ENCODE results near the gene FAM163A. TPM values are rescaled to one million over a fixed set of nuclear protein-coding genes. Genes with fewer than 3 reads are reported as not detected.

Gene FAM163A
- total RNA-seq, 3 donors from 2014 or later (not counting 1 experiment from before 2014, with no cell fraction given) = not detected

DNA sequence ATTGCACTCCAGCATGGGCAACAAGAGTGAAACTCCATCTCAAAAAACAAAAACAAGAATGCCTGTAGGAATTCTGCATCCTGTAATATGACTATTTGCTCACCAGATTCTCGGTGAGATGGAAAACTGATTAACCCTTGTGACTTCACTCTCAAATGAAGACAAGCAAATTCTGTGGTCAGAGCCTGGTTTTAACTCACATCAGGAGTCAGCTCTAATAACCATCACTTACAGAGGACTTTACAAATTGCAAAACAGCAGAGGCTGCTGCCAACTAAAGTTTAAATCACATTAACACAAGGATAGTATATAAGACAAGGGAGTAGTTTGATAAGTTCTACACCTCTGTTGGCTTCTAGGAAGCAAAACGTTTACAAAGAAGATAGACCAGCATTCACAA, 35.7 kb upstream of the FAM163A start:
- H3K27me3 Mint-ChIP-seq (ENCODE audit: low read depth in 2 of 2) = peaks cover 7% of the 10 kb centered on the region in 2 donors
- Histone ChIP-seq H3K27ac (ENCODE audit: low read length) (no peak overlapping the region), H3K27me3 (ENCODE audit: control insufficient read depth, insufficient read depth, low read length) (no peaks in the 10 kb centered on the region), H3K4me1 (ENCODE audit: control insufficient read depth, insufficient read depth, low read length) (no peaks in the 10 kb centered on the region), H3K4me3 (ENCODE audit: low read length) (no peak overlapping the region), H3K9me3 (ENCODE audit: control insufficient read depth, insufficient read depth, low read length) (no peaks in the 10 kb centered on the region), H3K36me3 (ENCODE audit: control insufficient read depth, insufficient read depth, low read length) (no peaks in the 10 kb centered on the region)
- no peaks in the 10 kb centered on the region for H3K36me3 Mint-ChIP-seq
- peaks cover 0 to 8% of the 10 kb centered on the region in 2 donors for H3K4me1 Mint-ChIP-seq
- no peaks in the 10 kb centered on the region for H3K9me3 Mint-ChIP-seq
- no peak overlapping the region for H3K4me3 Mint-ChIP-seq
- TF ChIP-seq, protein P1, sequence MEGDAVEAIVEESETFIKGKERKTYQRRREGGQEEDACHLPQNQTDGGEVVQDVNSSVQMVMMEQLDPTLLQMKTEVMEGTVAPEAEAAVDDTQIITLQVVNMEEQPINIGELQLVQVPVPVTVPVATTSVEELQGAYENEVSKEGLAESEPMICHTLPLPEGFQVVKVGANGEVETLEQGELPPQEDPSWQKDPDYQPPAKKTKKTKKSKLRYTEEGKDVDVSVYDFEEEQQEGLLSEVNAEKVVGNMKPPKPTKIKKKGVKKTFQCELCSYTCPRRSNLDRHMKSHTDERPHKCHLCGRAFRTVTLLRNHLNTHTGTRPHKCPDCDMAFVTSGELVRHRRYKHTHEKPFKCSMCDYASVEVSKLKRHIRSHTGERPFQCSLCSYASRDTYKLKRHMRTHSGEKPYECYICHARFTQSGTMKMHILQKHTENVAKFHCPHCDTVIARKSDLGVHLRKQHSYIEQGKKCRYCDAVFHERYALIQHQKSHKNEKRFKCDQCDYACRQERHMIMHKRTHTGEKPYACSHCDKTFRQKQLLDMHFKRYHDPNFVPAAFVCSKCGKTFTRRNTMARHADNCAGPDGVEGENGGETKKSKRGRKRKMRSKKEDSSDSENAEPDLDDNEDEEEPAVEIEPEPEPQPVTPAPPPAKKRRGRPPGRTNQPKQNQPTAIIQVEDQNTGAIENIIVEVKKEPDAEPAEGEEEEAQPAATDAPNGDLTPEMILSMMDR (IDR thresholded peaks at IDR 0.05) = no peak
- H3K27ac Mint-ChIP-seq = no peak overlapping the region
- 76% methylated on average over 2 of the region's 2 CpGs for WGBS (ENCODE audit: insufficient coverage)
- ATAC-seq = no peak
- intact Hi-C loops (cut with micrococcal nuclease) = loop anchor here (2.0 to 5.0 kb wide), 2 partner anchors 471 to 775 kb away; no protein-coding TSS in a partner anchor
- DNase-seq = no peak

DNA sequence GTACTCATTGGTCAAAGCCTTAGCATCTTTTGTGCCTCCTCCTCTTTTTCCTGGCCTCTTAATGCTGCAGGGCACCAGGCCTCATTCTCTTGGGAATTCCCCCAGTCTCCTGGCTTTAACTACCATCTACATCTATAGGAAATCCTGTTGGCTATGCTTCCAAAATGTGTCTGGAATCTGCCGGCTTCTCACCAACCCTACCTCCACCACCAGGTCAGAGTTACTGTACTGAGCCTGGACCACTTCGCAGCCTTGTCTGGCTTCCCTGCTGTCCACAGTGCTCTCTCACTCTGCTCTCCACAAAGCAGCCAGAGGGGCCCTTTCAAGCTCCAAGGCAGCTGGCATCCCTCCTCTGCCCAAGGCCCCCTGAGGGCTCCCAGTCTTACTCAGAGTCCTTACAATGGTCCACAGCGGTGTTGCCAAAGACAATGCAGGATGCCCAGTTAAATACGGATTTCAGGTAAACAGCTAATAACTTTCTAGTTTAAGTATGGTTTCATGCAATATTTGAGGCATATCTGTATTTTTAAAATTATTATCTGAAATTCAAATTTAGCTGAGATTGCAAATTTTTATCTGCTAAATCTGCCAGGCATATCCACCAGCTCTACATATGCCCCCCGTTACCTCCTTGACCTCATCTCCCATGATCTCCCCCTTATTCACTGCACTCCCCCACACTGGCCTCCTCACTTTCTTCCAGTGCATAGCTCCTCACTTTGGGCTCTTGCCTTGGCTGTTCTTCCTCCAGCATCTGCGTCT, 34.5 kb upstream of the FAM163A start:
- Histone ChIP-seq H3K4me1 (ENCODE audit: control insufficient read depth, insufficient read depth, low read length) (no peaks in the 10 kb centered on the region), H3K36me3 (ENCODE audit: control insufficient read depth, insufficient read depth, low read length) (no peaks in the 10 kb centered on the region), H3K4me3 (ENCODE audit: low read length) (no peak overlapping the region), H3K27me3 (ENCODE audit: control insufficient read depth, insufficient read depth, low read length) (no peaks in the 10 kb centered on the region), H3K27ac (ENCODE audit: low read length) (no peak overlapping the region), H3K9me3 (ENCODE audit: control insufficient read depth, insufficient read depth, low read length) (no peaks in the 10 kb centered on the region)
- Mint-ChIP-seq H3K27me3 (ENCODE audit: low read depth in 2 of 2) (peaks cover 7% of the 10 kb centered on the region in 2 donors), H3K4me1 (peaks cover 0 to 8% of the 10 kb centered on the region in 2 donors), H3K27ac (no peak overlapping the region), H3K4me3 (no peak overlapping the region), H3K9me3 (peaks cover 0 to 2% of the 10 kb centered on the region in 2 donors), H3K36me3 (no peaks in the 10 kb centered on the region)
- 89% methylated on average over 6 of the region's 6 CpGs for WGBS (ENCODE audit: insufficient coverage)
- intact Hi-C loops (cut with micrococcal nuclease) = loop anchor here (5.0 kb wide), 1 partner anchor 774 kb away; no protein-coding TSS in a partner anchor
- no peak for DNase-seq
- ATAC-seq = no peak
- TF ChIP-seq, protein P1 (IDR thresholded peaks at IDR 0.05) = no peak

DNA sequence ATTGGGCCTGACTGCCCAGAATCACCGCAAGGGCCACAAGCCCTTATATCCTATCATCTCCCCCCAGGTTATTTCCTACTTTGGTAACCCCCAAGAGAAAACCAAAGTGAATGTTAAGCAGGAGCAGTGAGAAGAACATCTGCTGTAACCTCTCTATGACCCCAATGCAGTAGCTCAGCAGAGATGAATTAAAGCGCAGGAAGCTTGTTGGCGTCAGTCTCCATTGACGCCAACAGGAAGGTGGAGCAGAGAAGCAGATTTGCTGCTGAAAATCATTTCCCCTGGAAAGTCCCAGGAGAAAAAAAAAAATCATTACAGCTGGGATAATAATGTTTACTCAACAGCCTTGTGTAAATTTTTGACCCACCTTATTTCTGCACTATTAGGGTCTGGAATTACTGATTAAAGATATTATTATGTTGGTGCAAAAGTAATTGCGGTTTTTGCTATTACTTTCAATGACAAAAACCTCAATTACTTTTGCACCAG, 33.2 kb upstream of the FAM163A start:
- H3K27ac ChIP-seq (ENCODE audit: low read length) = no peak overlapping the region
- intact Hi-C loops (cut with micrococcal nuclease) = loop anchor here (5.0 kb wide), 1 partner anchor 772 kb away; no protein-coding TSS in a partner anchor
- Mint-ChIP-seq H3K4me3 (no peak overlapping the region), H3K4me1 (peaks cover 0 to 8% of the 10 kb centered on the region in 2 donors), H3K27ac (no peak overlapping the region), H3K27me3 (ENCODE audit: low read depth in 2 of 2) (peaks cover 7% of the 10 kb centered on the region in 2 donors), H3K9me3 (peaks cover 6 to 8% of the 10 kb centered on the region in 2 donors), H3K36me3 (peaks cover 8% of the 10 kb centered on the region)
- DNase-seq (peak in 1 of 2 donors; percentile 83), ATAC-seq (peak; percentile 55 to 87 (median 86))
- TF ChIP-seq, protein P1 (IDR thresholded peaks at IDR 0.05) = no peak
- no peaks in the 10 kb centered on the region for H3K27me3 ChIP-seq (ENCODE audit: control insufficient read depth, insufficient read depth, low read length)
- H3K9me3 ChIP-seq (ENCODE audit: control insufficient read depth, insufficient read depth, low read length) = no peaks in the 10 kb centered on the region
- H3K4me3 ChIP-seq (ENCODE audit: low read length) = no peak overlapping the region
- H3K36me3 ChIP-seq (ENCODE audit: control insufficient read depth, insufficient read depth, low read length) = no peaks in the 10 kb centered on the region
- H3K4me1 ChIP-seq (ENCODE audit: control insufficient read depth, insufficient read depth, low read length) = no peaks in the 10 kb centered on the region
- 23% methylated on average over 4 of the region's 5 CpGs for WGBS (ENCODE audit: insufficient coverage)
